Stimulated activated CD8-positive, alpha-beta memory T cell treated with anti-CD3 and anti-CD28 coated beads, Interleukin-12 subunit alpha, Interleukin-12 subunit beta, amount 100 ng/mL, for 1 hour (primary cell): ENCODE results near the gene FARS2.
A peak's percentile ranks its signal among the peaks of the same experiment; 100 is the strongest.

Experiments used
- DNase-seq: peaks from one replicate; pipeline ENCODE4 v3.0.0-alpha.2; 2020; ENCODE audit warnings: low read depth

The FARS2 gene

DNA sequence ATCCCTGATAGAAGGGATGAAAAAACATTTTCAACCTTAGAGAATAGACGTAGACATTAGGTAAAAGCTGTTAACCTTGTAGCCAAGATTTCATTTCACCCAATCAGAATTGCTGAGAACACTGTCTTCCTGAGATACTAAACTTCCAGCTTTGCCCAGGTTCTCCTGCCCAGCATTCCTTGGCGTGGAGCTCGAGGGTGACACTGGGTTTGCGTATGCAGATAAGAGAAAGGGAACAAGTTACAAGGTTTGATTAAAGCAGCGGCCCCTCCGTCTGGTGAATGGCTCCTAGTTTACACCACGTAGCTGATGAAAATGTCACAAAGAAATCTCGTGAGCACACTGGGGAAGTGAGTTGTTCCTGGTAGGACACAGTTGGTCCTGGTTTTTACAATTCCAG, 247.8 kb downstream of the FARS2 start:
- no peak for DNase-seq

GRCh38 chr6:5510331-5511133, 249.2 kb downstream of the FARS2 start:
- DNase-seq, result no peak

GRCh38 chr6:5511954-5512353, 250.6 kb downstream of the FARS2 start:
- no peak for DNase-seq

- no peak for DNase-seq
These were observed 251.1 kb downstream of the FARS2 start for GRCh38 chr6:5512422-5512821.

DNA sequence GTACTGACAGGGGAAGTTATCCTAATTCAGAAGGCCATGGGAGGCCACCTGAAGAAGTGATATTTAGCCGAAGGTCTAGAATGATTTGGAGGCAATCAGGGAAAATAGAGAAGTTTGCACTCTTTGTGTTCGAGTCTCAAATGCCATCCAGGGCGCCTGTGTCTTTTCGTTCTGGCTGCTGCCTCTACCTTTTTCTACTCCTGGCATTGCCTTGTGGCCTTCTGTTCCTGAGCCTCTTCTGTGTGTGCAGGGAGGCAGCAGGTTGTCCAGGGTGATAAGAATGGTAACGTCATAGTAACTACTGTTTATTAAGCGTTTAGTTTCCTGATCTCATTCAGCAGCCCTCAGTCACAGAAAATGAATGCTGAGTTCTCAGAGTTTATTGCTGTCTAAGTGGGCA, 252.1 kb downstream of the FARS2 start:
- DNase-seq, result no peak

GRCh38 chr6:5514353-5514752, 253.0 kb downstream of the FARS2 start:
- DNase-seq, result no peak

DNA sequence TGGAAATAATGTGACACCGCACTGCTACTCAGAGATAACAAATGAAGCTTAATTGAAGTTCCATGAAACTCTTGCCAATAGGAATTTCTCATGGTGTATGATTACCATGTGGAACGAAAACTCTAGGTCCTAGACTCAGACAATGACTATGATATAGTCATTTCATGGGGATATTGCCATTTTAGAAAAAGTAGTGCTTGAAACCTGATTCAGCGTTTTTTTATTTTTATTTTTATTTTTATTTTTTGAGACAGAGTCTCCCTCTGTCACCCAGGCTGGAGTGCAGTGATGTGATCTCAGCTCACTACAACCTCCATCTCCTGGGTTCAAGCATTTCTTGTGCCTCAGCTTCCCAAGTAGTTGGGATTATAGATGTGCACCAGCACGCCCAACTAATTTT, 253.9 kb downstream of the FARS2 start:
- no peak for DNase-seq

DNA sequence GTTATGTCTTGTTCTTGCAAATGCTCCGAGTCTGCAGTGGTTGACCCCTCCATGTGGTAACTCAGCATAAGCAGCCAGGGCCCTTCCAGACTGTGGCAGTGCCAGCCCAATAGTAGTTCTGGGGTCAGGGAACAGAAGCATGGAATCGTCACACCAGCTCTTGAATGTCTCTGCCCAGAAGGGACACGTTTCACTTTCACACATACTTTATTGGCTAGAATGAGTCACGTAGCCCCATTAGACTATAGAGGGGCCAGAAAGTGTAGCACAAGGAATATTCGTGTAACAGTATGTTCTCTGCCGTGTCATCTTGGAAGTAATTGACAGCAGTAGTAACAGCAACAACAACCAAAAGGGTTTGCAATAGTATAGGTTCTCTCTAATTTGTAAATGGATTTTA, 254.7 kb downstream of the FARS2 start:
- no peak for DNase-seq

DNA sequence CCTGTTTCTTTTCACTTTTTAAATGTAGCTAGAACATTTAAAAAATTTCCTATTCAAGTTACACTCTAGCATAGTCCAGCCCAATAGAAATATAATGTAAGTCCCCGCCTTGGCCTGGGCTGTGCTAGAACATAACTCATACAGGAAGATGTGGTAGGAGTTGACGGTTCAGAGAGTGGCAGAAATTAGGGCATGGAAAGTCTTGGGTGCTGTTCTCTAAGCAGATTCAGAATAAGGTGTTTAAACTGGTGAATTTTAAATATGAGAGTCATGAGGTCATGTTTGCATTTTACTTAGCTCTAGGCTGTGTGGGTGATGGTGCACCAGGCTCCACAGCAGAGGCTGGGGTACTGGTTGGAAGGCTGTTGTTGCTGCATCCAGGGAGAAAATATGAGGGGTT, 256.5 kb downstream of the FARS2 start:
- peak; percentile 18 for DNase-seq

- DNase-seq, result no peak
These were observed 257.7 kb downstream of the FARS2 start for GRCh38 chr6:5518936-5519491.

- DNase-seq, result no peak
These were observed 259.5 kb downstream of the FARS2 start for GRCh38 chr6:5520796-5521195.

GRCh38 chr6:5521322-5521721, 260.0 kb downstream of the FARS2 start:
- no peak for DNase-seq

GRCh38 chr6:5522147-5522546, 260.8 kb downstream of the FARS2 start:
- no peak for DNase-seq

- DNase-seq, result no peak
These were observed 262.8 kb downstream of the FARS2 start for GRCh38 chr6:5524110-5524509.

DNA sequence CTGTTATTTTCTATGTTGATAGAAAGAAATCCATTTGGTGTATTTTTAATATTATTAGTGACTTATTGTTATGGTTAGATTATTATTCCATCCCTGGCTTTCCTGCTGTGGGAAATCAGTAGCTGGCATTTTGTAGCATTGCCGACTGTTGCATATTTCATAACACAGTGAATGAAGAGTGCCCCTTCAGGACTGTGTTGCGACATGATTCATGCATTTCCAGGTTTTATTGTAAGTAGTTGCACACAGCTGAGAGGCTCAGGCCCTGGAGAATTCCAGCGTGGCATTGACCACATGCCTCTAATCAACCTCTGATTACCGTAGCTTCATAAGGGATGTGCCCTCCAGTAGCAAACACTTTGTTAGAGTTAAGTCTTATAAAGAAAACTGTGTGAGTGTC, 263.9 kb downstream of the FARS2 start:
- DNase-seq, result no peak

DNA sequence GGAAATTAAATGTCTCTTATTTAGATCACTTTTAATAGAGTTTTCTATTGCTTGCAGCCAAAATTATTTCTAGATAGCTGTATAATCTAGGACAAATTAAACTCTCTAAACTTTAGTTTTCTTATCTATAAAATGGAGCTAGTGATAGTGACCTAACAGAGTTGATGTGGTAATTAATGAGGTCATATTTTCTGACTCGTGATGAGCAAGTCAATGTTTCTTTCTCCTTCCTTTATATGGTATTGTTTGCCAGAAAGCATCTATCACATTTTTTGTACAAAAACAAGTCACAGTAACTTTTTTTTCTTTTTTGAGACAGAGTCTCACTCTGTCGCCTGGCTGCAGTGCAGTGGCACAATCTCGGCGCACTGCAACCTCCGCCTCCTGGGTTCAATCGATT, 267.7 kb downstream of the FARS2 start:
- no peak for DNase-seq

- no peak for DNase-seq
These were observed 268.4 kb downstream of the FARS2 start for GRCh38 chr6:5529733-5530132.

DNA sequence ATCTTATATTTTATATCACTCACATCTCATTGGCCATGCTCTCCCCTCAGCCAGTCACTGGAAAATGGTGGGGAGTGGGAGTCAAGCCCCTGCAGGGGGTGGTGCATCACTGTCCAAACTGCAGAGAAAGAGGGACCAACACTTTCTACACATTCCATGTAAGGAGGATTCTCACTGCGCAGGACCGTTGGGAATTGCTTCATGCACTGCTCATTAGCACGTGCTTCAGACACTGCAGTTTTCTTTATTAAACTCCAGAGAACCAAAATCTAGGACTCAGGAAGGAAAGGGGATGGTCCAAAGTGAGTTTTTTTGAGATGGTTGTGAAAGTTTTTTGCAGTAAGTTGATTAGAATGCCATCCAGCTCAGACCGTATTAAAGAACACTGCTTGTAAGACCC, 269.8 kb downstream of the FARS2 start:
- DNase-seq, result no peak

GRCh38 chr6:5531853-5532375, 270.6 kb downstream of the FARS2 start:
- no peak for DNase-seq

GRCh38 chr6:5532941-5533340, 271.6 kb downstream of the FARS2 start:
- DNase-seq, result no peak

DNA sequence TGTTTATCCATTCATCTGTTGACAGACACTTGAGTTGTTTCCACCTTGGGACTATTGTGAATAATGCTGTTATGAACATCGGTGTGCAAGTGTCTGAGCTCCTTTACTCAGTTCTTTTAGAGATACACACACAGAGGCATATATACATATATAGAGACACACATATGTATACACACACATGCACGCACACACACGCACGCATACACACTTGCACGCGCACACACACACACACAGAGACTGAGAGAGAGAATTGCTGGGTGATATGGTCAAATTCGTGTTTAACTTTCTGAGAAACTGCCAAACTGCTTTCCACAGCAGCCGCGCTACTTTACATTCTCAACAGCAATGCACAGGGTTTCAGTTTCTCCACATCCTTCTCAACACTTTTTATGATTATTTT, 273.3 kb downstream of the FARS2 start:
- DNase-seq, result no peak

- no peak for DNase-seq
These were observed 275.3 kb downstream of the FARS2 start for GRCh38 chr6:5536644-5537043.

- DNase-seq, result no peak
These were observed 275.8 kb downstream of the FARS2 start for GRCh38 chr6:5537132-5537531.

- DNase-seq, result no peak
These were observed 276.7 kb downstream of the FARS2 start for GRCh38 chr6:5537967-5538366.
